ENCODE data around the gene PRKAR1A.
"Not testable (repeated sequence)": the region's sequence is repeated elsewhere in the genome, so short reads cannot be mapped to it uniquely, and the experiment has no call there.

The PRKAR1A gene

DNA sequence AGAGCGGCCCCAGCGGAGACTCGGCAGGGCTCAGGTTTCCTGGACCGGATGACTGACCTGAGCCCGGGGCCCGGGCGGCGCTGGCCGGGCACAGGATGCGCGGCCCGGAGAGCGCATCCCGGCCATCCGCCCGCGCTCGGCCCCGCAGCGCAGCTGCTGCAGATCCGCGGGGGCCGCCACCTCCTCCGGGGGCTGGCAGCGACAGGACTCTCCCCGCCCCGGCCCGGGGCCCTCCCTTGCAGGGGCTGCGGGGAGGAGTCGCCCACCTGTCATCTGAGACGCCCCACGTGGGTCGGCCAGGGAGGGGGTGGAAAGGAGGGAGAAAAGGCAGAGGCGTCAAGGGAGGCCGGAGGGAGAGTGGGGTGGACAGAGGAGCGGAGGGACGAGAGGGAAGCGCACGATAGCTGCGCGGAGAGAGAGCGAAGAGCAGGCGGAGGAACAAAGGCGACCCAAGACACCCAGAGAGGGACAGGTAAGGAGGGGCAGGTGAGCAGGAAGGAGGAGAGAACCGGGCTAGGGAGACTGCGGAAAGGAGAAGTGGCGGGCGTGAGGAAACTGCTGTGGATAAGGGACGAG lies 471 bp upstream of the PRKAR1A start:
- peak; percentile 20 to 47 for DNase-seq (ENCODE audit: low read depth in 2 of 2)

DNA sequence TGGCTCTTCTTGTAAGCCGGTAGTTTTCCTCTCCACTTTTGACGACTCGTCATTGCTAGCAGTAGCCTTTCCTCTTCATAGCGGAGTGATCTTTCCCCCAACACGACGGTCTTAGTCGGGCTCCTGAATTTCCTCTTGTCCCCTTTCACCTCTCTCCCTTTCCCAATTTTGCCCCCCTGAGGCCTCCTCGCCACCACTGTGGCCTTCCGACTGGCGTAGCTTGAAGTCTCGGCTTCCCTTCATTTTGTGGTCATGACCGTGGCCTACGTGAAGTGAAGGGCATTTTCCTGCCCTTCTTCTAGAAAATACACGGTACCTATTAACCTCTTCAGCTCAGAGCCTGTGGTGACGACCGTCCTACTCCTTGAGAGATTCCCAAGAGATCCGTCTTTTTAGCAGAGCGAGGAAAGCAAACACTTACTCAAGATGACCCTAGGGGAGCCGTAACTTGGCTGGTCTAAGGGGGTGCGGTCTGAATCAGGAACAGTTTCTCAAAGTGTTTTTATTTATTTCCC lies 787 bp downstream of the PRKAR1A start:
- DNase-seq (ENCODE audit: low read depth in 2 of 2): no peak

DNA sequence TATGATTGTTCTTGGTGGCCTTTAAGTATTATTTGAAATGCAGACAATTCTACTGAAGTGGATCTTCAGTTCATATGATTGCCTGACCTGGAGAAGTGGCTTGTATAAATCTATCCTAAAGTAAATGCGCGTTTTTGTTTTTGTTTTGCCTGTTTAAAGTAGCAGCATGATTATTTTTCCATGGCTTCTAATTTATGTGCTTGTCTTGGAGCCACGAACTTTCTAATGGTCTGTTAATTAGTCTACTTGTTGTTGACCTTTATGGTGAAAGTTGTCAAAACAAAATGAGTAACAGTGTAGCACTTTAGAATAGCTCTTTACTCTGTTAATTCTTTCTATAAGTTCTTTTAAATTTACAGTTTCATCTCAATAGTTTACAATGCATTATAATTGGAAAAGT lies 1.7 kb downstream of the PRKAR1A start:
- DNase-seq (ENCODE audit: low read depth in 2 of 2): no peak

DNA sequence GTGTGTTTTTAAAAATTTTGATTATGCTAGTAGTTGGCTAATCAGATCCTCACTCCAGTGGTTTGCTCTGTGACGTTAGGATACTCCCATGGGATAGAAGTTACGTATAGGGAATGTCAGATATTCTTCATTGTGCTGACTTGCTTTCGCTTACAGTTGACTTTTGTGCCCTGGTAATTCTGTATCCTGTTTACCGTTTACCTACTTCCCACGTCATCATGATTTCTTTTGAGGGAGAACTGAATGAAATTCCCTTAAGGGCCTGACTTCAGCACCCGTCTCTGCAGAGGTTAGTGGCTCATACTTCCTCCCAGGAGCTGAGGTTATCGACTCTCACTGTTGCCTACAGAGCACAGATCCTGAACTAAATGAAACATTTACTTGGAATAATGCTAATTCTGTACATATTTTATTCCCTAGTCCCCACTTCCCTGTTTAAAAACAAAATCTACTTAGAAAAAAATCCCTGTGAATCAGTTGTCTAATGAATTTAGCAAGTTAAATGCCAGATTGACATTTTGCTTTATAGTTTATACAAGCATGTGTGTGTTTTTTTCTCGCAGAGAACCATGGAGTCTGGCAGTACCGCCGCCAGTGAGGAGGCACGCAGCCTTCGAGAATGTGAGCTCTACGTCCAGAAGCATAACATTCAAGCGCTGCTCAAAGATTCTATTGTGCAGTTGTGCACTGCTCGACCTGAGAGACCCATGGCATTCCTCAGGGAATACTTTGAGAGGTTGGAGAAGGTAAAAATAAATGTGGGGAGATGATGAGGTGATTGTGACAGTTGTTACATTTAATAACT lies 2.8 kb downstream of the PRKAR1A start:
- no peak for DNase-seq (ENCODE audit: low read depth in 2 of 2)

DNA sequence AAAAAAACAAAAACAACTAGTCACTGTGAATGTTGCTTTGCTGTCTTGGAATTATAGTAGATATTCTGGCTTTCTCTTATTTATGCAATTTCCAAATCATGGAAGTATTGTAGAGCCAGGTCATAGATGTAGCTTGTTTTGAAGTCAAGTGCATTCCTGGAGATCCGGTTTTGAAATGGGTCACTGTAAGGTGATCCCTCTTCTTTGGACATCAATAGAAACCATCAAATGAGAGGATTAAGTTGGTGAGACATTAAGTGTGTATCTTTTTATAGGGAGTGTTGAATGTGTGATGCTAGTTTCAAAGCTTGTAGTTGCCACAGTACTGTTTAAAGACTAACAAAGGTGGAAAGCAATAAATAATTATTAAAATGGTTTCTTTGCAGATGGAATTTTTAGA lies 4.5 kb downstream of the PRKAR1A start:
- no peak for DNase-seq (ENCODE audit: low read depth in 2 of 2)

DNA sequence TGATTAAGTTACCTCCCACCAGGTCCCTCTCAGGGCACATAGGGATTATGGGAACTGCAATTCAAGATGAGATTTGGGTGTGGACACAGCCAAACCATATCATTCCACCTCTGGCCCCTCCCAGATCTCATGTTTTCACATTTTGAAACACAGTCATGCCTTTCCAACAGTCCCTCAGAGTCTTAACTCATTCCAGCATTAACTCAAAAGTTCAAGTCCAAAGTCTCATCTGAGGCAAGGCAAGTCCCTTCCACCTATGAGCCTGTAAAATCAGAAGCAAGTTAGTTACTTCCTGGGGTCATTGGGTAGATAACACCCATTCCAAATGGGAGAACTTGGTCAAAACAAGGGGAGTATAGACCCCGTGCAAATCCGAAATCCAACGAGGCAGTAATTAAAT lies 5.4 kb downstream of the PRKAR1A start:
- not testable (repeated sequence) for DNase-seq (ENCODE audit: low read depth in 2 of 2)

DNA sequence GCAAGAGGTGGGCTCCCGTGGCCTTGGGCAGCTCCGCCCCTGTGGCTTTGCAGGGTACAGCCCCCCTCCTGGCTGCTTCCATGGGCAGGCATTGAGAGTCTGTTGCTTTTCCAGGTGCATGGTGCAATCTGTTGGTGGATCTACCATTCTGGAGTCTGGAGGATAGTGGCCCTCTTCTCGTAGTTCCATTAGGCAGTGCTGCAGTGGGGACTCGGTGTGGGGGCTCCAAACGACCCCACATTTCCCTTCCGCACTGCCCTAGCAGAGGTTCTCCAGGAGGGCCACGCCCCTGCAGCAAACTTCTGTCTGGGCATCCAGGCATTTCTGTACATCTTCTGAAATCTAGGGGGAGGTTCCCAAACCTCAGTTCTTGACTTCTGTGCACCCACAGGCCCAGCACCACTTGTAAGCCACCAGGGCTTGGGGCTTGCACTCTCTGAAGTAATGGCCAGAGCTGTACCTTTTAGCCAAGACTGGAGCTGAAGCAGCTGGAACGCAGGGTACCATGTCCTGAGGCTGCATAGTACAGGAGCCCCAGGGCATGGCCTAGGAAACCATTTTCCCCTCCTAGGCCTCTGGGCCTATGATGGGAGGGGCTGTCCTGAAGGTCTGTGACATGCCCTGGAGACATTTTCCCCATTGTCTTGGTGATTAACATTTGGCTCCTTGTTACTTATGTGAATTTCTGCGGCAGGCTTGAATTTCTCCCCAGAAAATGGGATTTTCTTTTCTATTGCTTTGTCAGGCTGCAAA lies 6.0 kb downstream of the PRKAR1A start:
- DNase-seq (ENCODE audit: low read depth in 2 of 2): no peak

DNA sequence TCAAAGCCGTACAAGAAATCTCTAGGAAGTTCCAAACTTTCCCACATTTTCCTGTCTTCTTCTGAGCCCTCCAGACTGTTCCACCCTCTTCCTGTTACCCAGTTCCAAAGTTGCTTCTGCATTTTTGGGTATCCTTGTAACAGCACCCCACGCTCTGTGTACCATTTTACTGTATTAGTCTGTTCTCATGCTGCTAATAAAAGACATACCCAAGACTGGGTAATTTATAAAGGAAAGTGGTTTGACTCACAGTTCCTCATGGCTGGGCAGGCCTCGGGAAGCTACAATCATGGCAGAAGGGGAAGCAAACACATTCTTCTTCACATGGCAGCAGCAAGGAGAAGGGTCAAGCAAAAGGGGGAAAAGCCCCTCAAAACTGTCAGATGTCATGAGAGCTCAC lies 6.8 kb downstream of the PRKAR1A start:
- DNase-seq (ENCODE audit: low read depth in 2 of 2): not testable (repeated sequence)

DNA sequence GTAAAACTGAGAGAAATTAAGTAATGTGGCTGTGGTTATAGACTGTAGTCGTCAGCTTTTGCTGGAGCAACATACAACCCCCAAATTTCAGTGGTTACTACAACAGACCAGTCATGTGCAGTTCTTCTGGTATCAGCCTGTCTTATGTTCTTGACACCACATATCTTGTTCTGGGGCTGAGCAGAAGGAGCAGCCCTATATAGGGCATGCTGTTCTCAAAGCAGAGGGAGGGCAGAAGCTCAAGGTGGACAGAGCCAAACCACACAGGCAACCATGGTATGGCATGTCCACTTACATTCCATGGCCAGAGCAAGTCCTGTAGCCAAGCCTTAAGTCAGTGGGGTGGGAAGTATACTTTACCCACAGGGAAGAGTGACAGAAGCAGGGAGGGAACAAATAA lies 7.7 kb downstream of the PRKAR1A start:
- no peak for DNase-seq (ENCODE audit: low read depth in 2 of 2)

DNA sequence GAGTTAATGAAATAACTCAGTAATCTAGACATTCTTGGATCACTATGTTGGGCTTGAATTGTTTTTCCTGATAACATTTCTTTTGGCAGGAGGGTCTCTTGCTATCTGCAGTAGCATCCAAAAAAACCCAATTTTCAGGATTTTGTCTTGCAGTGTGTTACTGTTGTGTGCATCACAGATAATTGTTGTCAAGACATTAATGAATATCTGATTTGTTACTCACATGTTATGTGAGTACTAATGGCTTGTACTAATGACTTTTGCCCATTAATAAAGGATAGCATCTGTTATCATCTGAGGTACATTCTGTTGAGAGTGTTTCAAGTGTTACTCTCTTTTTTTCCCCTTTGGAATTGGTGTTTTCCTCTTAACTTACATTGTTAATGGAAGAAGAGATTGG lies 10.0 kb downstream of the PRKAR1A start:
- DNase-seq (ENCODE audit: low read depth in 2 of 2): no peak

DNA sequence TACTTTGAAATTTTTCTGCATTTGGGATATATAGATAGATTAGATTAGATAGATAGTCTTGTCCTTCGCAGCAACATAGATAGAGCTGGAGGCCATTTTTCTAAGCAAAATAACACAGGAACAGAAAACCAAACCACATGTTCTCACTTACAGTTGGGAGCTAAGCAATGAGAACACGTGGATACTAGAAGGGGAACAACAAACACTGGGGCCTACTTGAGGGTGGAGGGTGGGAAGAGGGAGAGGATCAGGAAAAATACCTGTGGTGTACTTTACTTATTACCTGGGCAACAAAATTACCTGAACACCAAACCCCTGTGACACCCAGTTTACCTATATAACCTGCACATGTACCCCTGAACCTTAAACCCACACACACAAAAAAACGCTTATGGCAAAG lies 14.3 kb downstream of the PRKAR1A start:
- DNase-seq (ENCODE audit: low read depth in 2 of 2): no peak

DNA sequence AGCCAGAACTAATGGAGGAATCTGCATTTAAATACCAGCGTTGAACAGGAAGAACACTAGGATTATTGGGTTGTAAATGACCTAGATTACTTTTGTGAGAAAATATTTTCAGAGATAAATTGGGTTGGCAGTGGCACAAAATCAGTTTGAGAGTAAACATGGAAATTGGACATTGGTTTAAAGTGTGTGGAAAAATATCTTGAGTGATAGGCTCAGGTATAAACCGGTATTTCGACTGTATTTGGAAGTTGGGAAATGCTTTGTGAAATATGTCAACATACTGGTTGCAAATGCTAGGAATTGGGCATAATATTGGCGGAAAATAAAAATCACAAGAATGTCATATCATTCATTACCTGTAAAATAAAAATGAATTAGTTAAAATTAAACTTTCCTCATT lies 15.1 kb downstream of the PRKAR1A start:
- no peak for DNase-seq (ENCODE audit: low read depth in 2 of 2)

DNA sequence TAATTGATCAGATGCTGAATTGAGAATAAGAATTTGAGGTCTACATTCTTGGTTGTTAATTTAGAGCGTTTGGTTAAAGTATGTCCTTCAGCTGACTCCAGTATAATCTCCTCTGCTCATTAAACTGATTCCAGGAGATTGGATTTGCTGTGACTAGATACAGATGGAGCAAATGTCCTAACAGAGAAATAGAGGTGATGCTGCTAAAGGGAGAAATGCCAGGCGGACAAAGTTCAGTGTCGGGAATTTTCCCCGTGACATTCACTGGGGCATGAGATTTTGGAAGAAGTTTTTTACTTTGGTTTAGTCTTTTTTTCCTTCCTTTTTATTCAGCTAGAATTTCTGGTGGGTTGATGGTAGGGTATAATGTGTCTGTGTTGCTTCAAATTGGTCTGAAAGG lies 19.0 kb downstream of the PRKAR1A start:
- no peak for DNase-seq (ENCODE audit: low read depth in 2 of 2)

DNA sequence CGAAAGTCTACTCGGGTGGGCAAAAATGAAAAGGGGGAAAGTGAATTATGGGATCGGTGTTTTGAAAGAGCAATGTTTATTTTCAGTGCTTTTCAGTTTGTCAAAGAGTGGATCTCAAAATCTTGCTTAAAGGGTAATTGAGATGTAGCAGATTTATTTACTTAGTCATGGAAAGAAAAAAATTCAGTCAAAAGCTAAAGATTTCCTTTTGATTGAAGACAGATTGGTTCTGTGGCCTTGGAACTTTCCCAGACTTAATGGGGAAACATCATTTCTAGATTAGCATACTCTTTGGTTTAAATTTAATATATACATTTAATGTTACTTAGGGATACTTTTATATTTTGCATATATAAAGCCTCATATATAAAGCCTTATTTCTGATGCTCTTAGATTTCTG lies 20.6 kb downstream of the PRKAR1A start:
- no peak for DNase-seq (ENCODE audit: low read depth in 2 of 2)

DNA sequence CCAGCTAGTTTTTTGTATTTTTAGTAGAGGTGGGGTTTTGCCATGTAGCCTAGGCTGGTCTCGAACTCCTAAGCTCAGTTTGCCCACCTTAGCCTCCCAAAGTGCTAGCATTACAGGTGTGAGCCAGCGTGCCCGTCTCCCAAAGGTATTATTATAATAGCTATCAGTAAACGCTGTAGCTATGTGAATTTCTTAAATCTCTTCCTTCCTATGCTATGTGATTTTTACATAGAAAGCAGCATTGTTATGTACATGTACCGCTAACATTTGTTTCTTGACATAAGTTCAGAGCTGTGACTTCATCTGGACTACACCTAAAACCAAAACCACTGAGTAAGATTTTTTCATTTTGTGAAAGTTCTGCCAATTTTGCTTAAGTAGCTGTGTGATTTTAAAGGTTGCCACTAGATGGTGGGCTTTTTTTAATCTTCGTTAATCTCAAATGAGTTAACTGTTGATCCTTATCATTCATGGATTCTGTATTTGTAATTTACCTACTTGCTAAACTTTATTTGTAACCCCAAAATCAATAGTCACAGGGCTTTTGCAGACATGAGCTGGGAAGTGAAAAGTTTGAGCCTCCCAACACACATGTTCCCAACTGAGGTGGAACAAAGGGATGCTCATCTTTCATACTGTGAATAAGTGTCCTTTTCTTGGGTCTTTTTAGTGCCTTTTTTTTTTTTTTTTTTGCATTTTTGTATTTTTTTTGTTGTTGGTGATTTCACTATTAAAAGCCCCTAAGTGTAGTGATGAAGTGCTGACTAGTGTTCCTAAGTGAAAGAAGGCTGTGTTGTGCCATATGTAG lies 21.9 kb downstream of the PRKAR1A start:
- DNase-seq (ENCODE audit: low read depth in 2 of 2): no peak

DNA sequence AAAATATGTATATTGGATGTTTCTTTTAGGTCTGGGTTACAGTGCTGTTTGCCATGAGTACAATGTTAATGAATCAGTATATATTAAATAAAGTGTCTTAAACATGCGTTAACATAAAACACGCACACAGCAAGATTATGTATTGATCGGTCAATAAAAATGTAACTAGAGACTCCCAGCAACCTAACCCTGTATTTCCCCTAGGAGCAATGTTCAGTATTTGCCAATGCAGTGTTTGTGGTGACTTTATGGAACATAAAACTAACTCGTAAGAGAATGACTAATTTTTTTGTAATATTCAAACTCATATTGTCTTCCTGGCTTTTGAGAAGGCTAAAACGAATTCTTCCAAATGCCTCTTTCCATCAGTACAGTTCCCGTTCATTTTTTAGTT lies 22.5 kb downstream of the PRKAR1A start:
- no peak for DNase-seq (ENCODE audit: low read depth in 2 of 2)

DNA sequence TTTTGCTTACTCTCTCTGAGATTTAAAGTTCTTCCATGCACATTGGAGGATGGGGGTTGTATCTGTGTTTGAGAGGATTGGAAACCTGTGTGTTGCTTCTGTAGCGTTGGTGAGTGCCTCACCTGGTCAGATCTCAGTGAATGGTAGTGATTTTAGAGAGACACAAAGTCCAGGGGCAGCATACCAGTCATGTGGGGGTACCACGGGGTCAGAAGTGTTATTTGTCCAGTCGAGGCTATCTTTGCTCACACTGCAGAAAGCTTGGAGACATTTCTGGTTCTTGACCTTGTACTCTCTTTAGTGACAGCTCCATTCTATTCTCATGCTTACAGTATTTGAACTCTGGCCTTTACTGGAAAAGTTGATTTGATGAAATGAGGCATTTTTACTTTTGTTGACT lies 23.7 kb downstream of the PRKAR1A start:
- DNase-seq (ENCODE audit: low read depth in 2 of 2): no peak

DNA sequence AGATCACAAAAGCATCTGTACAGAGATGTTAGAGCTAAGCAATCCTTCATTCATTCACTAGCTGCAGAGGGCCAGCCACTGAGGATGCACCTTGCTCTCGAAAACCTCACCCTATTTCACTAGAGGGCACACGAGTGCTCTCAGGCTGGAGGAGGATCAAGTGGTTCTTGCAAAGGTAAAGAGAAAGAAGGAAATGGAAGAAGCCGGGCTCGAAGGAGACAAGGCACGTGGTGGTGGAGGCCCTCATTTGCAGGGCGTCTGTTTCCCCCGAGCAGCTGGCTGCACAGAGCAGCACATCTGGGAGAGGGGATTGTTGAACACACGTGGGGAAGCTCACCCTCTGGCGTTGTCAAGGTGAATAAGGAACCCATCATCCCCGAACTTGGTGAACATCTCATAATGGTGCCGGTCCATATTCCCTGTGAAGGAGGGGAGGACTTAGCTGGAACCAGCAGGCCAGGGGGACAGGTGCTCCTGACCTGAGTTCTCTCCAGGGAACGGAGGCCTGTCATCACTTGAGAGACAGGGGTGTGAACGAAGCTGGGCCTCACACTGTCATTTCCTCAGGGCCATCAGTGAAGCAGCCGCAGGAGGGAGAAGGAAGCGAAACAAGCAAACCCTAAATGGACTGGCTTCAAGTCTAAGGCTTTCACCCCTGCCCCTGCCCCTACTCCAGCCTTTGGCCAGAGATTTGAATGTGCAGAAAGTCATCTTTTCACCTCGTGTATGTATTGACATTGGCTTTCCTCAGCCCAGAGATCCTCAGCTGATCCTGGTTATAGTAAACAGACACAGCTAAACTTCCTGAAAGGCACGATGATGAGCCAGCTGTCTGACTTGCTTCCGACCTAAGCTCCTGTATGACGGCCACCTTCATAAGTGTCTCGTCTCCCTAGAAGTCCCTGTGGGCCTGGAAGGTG lies 27.6 kb downstream of the PRKAR1A start:
- DNase-seq (ENCODE audit: low read depth in 2 of 2): no peak

DNA sequence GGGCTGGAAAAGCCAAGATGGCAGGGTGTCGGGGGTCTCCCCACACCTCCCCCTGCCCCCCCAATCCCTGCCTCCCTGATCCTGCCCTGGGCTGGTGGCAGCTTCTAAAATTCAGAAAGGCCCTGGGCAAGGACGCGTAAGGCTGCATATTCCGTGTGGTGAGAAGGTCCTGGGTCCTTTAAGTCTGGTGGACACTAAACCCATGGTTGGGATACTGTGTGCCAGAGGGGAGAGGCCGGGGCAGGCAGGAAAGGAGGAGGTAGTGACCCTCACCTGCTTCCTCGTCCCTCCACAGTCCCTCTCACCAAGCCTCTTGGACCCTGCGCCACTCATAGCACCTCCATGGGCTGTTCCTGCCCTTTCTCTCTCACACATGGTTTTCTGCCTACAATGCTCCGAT lies 28.8 kb downstream of the PRKAR1A start:
- no peak for DNase-seq (ENCODE audit: low read depth in 2 of 2)

DNA sequence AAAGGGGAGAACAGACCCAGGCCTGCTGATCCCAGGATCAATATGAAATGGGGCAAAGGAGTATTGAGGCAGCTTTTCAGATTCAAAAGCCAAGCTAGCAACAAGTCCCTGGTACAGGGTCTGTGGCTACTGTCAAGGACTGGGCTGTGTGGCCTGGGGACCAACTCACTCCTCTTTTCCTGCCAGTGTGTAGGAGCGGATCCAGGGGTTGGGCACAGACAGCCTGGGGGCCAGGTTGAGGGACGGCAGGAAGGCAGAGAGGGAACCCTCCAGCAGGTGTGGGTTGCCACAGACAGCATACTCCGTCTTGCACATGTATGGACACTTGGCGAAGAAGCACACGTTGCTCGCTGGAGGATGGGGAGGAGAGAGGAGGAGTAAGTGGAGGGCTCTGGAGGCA lies 29.6 kb downstream of the PRKAR1A start:
- DNase-seq (ENCODE audit: low read depth in 2 of 2): no peak

Data from activated CD4-positive, alpha-beta T cell treated with anti-CD3 and anti-CD28 coated beads for 24 hours (primary cell).